Measurements from ENCODE around the gene PIK3R6.

DNA sequence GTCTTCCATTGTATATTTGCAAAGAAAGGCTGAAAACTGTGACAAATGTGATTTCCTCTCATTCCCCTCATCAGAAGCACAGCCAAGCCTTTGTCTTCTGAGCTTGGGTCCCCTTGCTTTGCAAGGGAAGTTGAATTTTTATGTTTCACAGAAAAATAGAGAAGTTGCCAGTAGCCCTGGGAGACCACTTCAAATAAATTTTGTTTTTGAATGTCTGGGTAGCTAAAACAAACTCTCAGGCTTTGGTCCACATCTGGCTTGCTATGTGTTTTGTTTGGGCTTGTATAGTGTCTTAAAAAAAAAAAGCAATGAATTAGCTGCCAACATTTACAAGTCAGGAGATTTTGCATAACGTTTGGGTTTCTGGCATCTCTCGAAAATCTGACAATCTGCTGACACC lies 24.1 kb downstream of the PIK3R6 start:
- TF ChIP-seq, protein P1, sequence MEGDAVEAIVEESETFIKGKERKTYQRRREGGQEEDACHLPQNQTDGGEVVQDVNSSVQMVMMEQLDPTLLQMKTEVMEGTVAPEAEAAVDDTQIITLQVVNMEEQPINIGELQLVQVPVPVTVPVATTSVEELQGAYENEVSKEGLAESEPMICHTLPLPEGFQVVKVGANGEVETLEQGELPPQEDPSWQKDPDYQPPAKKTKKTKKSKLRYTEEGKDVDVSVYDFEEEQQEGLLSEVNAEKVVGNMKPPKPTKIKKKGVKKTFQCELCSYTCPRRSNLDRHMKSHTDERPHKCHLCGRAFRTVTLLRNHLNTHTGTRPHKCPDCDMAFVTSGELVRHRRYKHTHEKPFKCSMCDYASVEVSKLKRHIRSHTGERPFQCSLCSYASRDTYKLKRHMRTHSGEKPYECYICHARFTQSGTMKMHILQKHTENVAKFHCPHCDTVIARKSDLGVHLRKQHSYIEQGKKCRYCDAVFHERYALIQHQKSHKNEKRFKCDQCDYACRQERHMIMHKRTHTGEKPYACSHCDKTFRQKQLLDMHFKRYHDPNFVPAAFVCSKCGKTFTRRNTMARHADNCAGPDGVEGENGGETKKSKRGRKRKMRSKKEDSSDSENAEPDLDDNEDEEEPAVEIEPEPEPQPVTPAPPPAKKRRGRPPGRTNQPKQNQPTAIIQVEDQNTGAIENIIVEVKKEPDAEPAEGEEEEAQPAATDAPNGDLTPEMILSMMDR (conservative IDR thresholded peaks at IDR 0.05 in 1 of 2, IDR thresholded peaks at IDR 0.05 in 1 of 2; ENCODE audit: extremely low read depth in 1 of 2, insufficient read depth in 1 of 2, low read depth in 1 of 2, low read length in 2 of 2) = no peak
- TF ChIP-seq EZH2 (IDR thresholded peaks at IDR 0.05; ENCODE audit: borderline replicate concordance, low read length) = no peak
